ENCODE measurements around the gene CPNE1.

The CPNE1 gene

GRCh38 chr20:35635652-35636051 is 29.0 kb downstream of the CPNE1 start (continued):
- TF ChIP-seq POU6F1 (CRISPR knock-in tag; IDR thresholded peaks at IDR 0.05; ENCODE audit: borderline replicate concordance, low read depth) (no peak), BACH2 (CRISPR knock-in tag; IDR thresholded peaks at IDR 0.05; ENCODE audit: borderline replicate concordance) (no peak), GLIS3 (CRISPR knock-in tag; IDR thresholded peaks at IDR 0.05) (no peak), SNAI2 (CRISPR knock-in tag; IDR thresholded peaks at IDR 0.05) (no peak), ESRRG (CRISPR knock-in tag; IDR thresholded peaks at IDR 0.05) (no peak), CSRNP3 (CRISPR knock-in tag; IDR thresholded peaks at IDR 0.05) (no peak), PPARA (CRISPR knock-in tag; IDR thresholded peaks at IDR 0.05; ENCODE audit: borderline replicate concordance) (no peak), PATZ1 (CRISPR knock-in tag; IDR thresholded peaks at IDR 0.05; ENCODE audit: borderline replicate concordance) (no peak), RARB (CRISPR knock-in tag; IDR thresholded peaks at IDR 0.05) (no peak), ISL1 (CRISPR knock-in tag; IDR thresholded peaks at IDR 0.05) (no peak), ZFP30 (CRISPR knock-in tag; IDR thresholded peaks at IDR 0.05) (no peak)

GRCh38 chr20:35632539-35633115 is 32.1 kb downstream of the CPNE1 start:
- TF ChIP-seq ZFP3 (CRISPR knock-in tag; IDR thresholded peaks at IDR 0.05) (no peak), PATZ1 (CRISPR knock-in tag; IDR thresholded peaks at IDR 0.05; ENCODE audit: borderline replicate concordance) (no peak), TCF4 (CRISPR knock-in tag; IDR thresholded peaks at IDR 0.05; ENCODE audit: borderline replicate concordance) (no peak), ISL1 (CRISPR knock-in tag; IDR thresholded peaks at IDR 0.05) (no peak), POU6F1 (CRISPR knock-in tag; IDR thresholded peaks at IDR 0.05; ENCODE audit: borderline replicate concordance, low read depth) (no peak), CSRNP3 (CRISPR knock-in tag; IDR thresholded peaks at IDR 0.05) (no peak), CSDC2 (CRISPR knock-in tag; IDR thresholded peaks at IDR 0.05) (no peak), ESRRG (CRISPR knock-in tag; IDR thresholded peaks at IDR 0.05) (no peak), ZFP30 (CRISPR knock-in tag; IDR thresholded peaks at IDR 0.05) (no peak), TSHZ2 (CRISPR knock-in tag; IDR thresholded peaks at IDR 0.05) (no peak), TOX (CRISPR knock-in tag; IDR thresholded peaks at IDR 0.05; ENCODE audit: borderline replicate concordance) (no peak), ZC3H10 (CRISPR knock-in tag; IDR thresholded peaks at IDR 0.05) (no peak), ZNF70 (CRISPR knock-in tag; IDR thresholded peaks at IDR 0.05) (no peak), GLIS3 (CRISPR knock-in tag; IDR thresholded peaks at IDR 0.05) (no peak), CREB5 (CRISPR knock-in tag; IDR thresholded peaks at IDR 0.05; ENCODE audit: low read depth) (no peak), RARB (CRISPR knock-in tag; IDR thresholded peaks at IDR 0.05) (no peak), ZNF565 (CRISPR knock-in tag; conservative IDR thresholded peaks at IDR 0.05; ENCODE audit: low read depth) (no peak)
- no peak for ATAC-seq

Measured in SK-N-SH treated with all-trans-retinoic acid at 6 μM for 48 hours (cell line).